NCI-H128 (cell line): Measurements from ENCODE around the gene PCNT.

Experiments used
- DNase-seq: peaks from one replicate; lab custom pipeline; 2025; ENCODE audit not compliant: unreplicated experiment; lab: John Stamatoyannopoulos, UW

The PCNT gene

GRCh38 chr21:46475296-46475695 lies 151.3 kb downstream of the PCNT start:
- DNase-seq = no peak

GRCh38 chr21:46477765-46478164 lies 153.8 kb downstream of the PCNT start:
- no peak for DNase-seq

DNA sequence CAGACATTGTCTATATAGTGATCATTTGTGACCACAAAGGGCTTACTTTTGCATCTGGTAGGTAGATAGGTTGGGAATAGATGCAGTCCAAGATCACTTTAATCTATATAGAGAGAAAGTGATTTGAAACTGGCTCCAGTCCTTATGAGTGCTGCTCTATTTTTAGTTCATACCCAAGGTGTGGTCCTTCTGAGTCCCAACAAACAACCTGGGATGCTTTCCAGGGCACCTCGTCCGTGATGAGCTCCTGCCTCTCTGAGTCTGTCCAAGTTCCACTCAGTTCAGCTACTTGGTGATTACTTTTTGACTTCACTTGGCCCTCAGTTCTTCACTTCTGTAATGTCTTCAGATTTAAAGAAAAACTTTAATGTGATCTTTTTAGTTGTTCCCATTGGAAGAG lies 155.0 kb downstream of the PCNT start:
- DNase-seq = no peak

- no peak for DNase-seq
Measured at GRCh38 chr21:46480466-46480865, 156.5 kb downstream of the PCNT start.

- DNase-seq = no peak
Measured at GRCh38 chr21:46482225-46482845, 158.4 kb downstream of the PCNT start.

- DNase-seq = no peak
Measured at GRCh38 chr21:46482846-46483231, 158.9 kb downstream of the PCNT start.

- DNase-seq = no peak
Measured at GRCh38 chr21:46483300-46484295, 159.6 kb downstream of the PCNT start.

DNA sequence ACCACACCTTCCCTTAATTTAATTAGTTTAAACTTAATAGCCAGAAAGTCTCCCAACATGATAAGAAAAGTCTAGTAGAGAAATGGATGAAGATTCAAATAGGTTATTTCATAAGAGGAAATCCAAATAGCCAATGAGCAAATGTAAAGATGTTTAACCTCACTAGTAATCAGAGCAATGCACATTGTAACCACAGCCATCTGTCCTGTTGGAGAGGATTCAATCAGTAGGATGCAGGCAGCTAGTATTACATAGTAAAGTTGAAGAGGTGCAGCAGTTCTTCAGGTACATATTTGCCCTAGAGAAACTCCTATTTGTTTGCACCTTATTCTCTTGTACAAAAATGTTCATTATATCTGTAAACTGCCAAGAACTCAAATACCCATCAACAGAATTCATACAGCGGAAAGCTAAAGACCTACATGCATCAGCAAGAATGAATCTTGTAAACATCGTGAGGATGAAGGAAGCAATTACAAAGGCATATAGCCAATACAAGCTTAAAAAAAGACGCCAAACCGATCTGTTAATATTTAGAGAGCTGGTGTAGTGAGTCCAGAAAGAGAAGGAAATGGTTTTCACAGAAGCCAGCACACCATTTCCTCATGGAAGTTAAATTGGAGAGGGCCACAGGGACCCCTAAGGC lies 162.6 kb downstream of the PCNT start:
- no peak for DNase-seq

- no peak for DNase-seq
Measured at GRCh38 chr21:46489162-46489663, 165.3 kb downstream of the PCNT start.

- DNase-seq = no peak
Measured at GRCh38 chr21:46489800-46490199, 165.8 kb downstream of the PCNT start.

GRCh38 chr21:46491553-46491952 lies 167.6 kb downstream of the PCNT start:
- DNase-seq = no peak

DNA sequence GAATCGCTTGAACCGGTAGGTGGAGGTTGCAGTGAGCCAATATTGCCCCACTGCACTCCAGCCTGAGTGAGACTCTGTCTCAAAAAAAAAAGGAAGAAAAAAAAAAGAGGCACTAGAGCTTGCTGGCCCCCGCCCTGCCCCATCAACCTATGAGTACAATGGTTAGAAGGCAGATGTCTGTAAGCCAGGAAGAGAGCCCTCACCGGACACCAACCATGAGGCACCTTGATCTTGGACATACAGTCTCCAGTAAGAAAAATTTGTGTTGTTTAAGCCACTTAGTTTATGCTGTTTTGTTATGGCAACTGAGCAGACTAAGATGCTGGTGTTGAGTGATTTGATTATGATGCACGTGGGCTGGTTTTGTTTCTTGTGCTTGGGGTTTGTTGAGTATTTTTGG lies 168.9 kb downstream of the PCNT start:
- no peak for DNase-seq

- DNase-seq = no peak
Measured at GRCh38 chr21:46493828-46494227, 169.9 kb downstream of the PCNT start.
